PC-3 (cell line): ENCODE results near the gene G3BP2. TPM values are rescaled to one million over a fixed set of nuclear protein-coding genes. Genes with fewer than 3 reads are reported as not detected.

ENCODE experiments used
- ATAC-seq: fragments of 200-7000 bp; cut with Tn5 transposase; 2 replicates; pipeline ENCODE4 v1.9.1; 2020; ENCODE audit warnings: mild to moderate bottlenecking, moderate library complexity
- BruUV-seq: library from RNA; stranded (reverse); fragments of 400-500 nt; replicated peaks from 2 replicates; lab custom pipeline; 2021; lab: Mats Ljungman, UMichigan
- CTCF ChIA-PET: fragments of 300-600 bp; sonication (Branson Sonifier 250); formaldehyde crosslinking; loops from one replicate; lab custom pipeline; 2022; ENCODE audit warnings: antibody characterized with exemption; lab: Charles Lee
- POLR2A ChIA-PET: fragments of 300-600 bp; sonication (Branson Sonifier 250); formaldehyde crosslinking; loops from one replicate; lab custom pipeline; 2022; ENCODE audit warnings: antibody characterized with exemption; ENCODE audit not compliant: unreplicated experiment; lab: Charles Lee
- DNase-seq: peaks from one replicate; pipeline ENCODE4 v3.0.0-alpha.2; 2015
- H2AFZ ChIP-seq: fragments of 300-600 bp; sonication (generic); 2 replicates; pipeline ENCODE4 v1.6.0; 2016; ENCODE audit warnings: antibody characterized with exemption, low read length
- H3F3A ChIP-seq: fragments of 300-600 bp; sonication (generic); one replicate; pipeline ENCODE4 v1.6.0; 2017; ENCODE audit warnings: antibody characterized with exemption, low read length, control low read depth, mild to moderate bottlenecking; ENCODE audit not compliant: unreplicated experiment
- H3K27ac ChIP-seq: fragments of 300-600 bp; sonication (generic); 2 replicates; pipeline ENCODE4 v1.5.1; 2016; ENCODE audit warnings: mild to moderate bottlenecking, low read length
- H3K27me3 ChIP-seq: fragments of 300-600 bp; sonication (generic); 2 replicates; pipeline ENCODE4 v1.6.1; 2016; ENCODE audit warnings: low read length, mixed read lengths
- H3K36me3 ChIP-seq: fragments of 300-600 bp; sonication (generic); 2 replicates; pipeline ENCODE4 v1.6.1; 2016; ENCODE audit warnings: low read depth, mixed run types, low read length, mixed read lengths
- H3K4me1 ChIP-seq: fragments of 300-600 bp; sonication (generic); 2 replicates; pipeline ENCODE4 v1.5.1; 2016; ENCODE audit warnings: low read length; ENCODE audit not compliant: insufficient read depth
- H3K4me2 ChIP-seq: fragments of 300-600 bp; sonication (generic); 2 replicates; pipeline ENCODE4 v1.6.0; 2016; ENCODE audit warnings: low read length
- H3K4me3 ChIP-seq: fragments of 300-600 bp; sonication (generic); 2 replicates; pipeline ENCODE4 v1.5.1; 2016; ENCODE audit warnings: mild to moderate bottlenecking, low read length, mixed read lengths
- H3K79me2 ChIP-seq: fragments of 300-600 bp; sonication (generic); 2 replicates; pipeline ENCODE4 v1.6.1; 2017; ENCODE audit warnings: low read length, mixed read lengths
- H3K9ac ChIP-seq: fragments of 300-600 bp; sonication (generic); 2 replicates; pipeline ENCODE4 v1.6.0; 2016; ENCODE audit warnings: mild to moderate bottlenecking, low read length
- H3K9me2 ChIP-seq: fragments of 300-600 bp; sonication (generic); replicated peaks from 2 replicates; pipeline ENCODE4 v1.6.1; 2016; ENCODE audit warnings: mixed run types, low read length, mixed read lengths
- H3K9me3 ChIP-seq: fragments of 300-600 bp; sonication (generic); 2 replicates; pipeline ENCODE4 v1.6.1; 2016; ENCODE audit warnings: low read length, mixed read lengths
- H4K20me1 ChIP-seq: fragments of 300-600 bp; sonication (generic); 2 replicates; pipeline ENCODE4 v1.6.1; 2016; ENCODE audit warnings: low read length, mixed read lengths
- EZH2 ChIP-seq: fragments of 300-600 bp; sonication (generic); IDR thresholded peaks from one replicate; pipeline ENCODE4 v1.6.1; 2017; ENCODE audit warnings: antibody characterized with exemption, mild to moderate bottlenecking, low read length; ENCODE audit not compliant: unreplicated experiment
- EZH2phosphoT487 ChIP-seq: fragments of 300-600 bp; sonication (generic); IDR thresholded peaks from 2 replicates; pipeline ENCODE4 v1.6.1; 2018; ENCODE audit warnings: mild to moderate bottlenecking, antibody characterized with exemption, low read length, borderline replicate concordance
- intact Hi-C: fragments of 100-400 bp; cut with micrococcal nuclease; formaldehyde crosslinking; loops from 2 replicates; pipeline ENCODE4 v1.9.0; 2023
- total RNA-seq: library from RNA; depleted of rRNA; stranded (reverse); fragments of >200 nt; gene quantifications from 2 replicates; pipeline ENCODE4 v1.2.3, GENCODE V29; 2014
- TF ChIP-seq, protein P1 (sequence below): fragments of 300-600 bp; sonication (generic); conservative IDR thresholded peaks from 2 replicates; pipeline ENCODE4 v1.5.1; 2017; ENCODE audit warnings: antibody characterized with exemption, low read depth, mild to moderate bottlenecking, low read length

The G3BP2 gene
- total RNA-seq, 1 experiment from 2014 or later = 68.7 TPM

DNA sequence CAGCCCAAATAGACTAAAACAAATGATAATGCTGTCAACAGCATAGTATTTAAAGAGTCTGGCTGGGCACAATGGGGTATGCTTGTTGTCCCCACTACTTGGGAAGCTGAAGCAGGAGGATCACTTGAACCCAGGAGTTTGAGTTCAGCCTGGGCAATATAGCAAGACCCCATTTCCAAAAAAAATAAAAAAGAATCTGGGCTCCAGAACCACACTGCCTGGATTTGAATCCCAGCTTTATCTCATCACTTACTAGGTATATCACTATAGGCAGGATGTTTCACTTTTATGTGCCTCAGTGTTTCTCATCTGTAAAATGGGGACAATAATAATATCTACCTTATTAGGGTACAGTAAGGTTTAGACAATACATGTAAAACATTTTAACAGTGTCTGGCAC lies 5.3 kb upstream of the G3BP2 start:
- H4K20me1 ChIP-seq = no peaks in the 10 kb centered on the region
- H3K9me2 ChIP-seq = no peaks in the 10 kb centered on the region
- no peak for ATAC-seq
- ChIA-PET CTCF (no interaction called here), POLR2A (no interaction called here)
- H3K27me3 ChIP-seq = no peaks in the 10 kb centered on the region
- H3F3A ChIP-seq = peaks cover 5% of the 10 kb centered on the region
- TF ChIP-seq EZH2phosphoT487 (no peak), EZH2 (no peak)
- TF ChIP-seq, protein P1, sequence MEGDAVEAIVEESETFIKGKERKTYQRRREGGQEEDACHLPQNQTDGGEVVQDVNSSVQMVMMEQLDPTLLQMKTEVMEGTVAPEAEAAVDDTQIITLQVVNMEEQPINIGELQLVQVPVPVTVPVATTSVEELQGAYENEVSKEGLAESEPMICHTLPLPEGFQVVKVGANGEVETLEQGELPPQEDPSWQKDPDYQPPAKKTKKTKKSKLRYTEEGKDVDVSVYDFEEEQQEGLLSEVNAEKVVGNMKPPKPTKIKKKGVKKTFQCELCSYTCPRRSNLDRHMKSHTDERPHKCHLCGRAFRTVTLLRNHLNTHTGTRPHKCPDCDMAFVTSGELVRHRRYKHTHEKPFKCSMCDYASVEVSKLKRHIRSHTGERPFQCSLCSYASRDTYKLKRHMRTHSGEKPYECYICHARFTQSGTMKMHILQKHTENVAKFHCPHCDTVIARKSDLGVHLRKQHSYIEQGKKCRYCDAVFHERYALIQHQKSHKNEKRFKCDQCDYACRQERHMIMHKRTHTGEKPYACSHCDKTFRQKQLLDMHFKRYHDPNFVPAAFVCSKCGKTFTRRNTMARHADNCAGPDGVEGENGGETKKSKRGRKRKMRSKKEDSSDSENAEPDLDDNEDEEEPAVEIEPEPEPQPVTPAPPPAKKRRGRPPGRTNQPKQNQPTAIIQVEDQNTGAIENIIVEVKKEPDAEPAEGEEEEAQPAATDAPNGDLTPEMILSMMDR = no peak
- no peaks in the 10 kb centered on the region for H3K79me2 ChIP-seq
- H3K27ac ChIP-seq = no peak overlapping the region
- DNase-seq = no peak
- H3K9ac ChIP-seq = no peak overlapping the region
- no peaks in the 10 kb centered on the region for H3K36me3 ChIP-seq
- no peaks in the 10 kb centered on the region for H3K9me3 ChIP-seq
- H3K4me1 ChIP-seq = peaks cover 8% of the 10 kb centered on the region
- intact Hi-C loops = no loop called here
- H2AFZ ChIP-seq = no peak overlapping the region
- H3K4me3 ChIP-seq = no peak overlapping the region
- no TSS peak for BruUV-seq
- H3K4me2 ChIP-seq = no peak overlapping the region

DNA sequence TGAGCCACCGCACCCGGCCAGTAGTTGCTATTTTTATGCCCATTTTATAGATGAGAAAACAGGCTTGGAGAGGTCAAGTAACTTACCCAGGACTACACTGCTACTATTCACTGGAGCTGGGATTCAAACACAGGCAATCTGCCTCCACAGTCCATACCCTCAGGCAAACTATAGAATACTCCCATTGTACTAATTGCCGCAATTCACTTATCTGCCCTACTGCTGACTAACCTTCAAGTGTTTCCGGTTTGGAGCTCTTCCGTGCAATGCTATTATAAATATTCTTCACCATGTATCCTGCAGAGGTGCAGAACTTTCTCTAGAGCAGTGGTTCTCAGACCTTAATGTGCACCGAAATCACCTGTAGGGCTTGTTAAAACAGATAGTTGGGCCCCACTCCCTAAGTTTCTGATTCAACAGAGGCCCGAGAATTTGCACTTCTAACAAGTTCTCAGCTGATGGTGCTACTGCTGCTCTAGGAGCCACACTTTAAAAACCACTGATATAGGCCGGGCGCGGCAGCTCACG lies 1.9 kb upstream of the G3BP2 start:
- Histone ChIP-seq H3F3A (peaks cover 5% of the 10 kb centered on the region), H3K36me3 (no peaks in the 10 kb centered on the region), H4K20me1 (peaks cover 24% of the 10 kb centered on the region), H2AFZ (no peak overlapping the region), H3K4me2 (no peak overlapping the region), H3K79me2 (peaks cover 31% of the 10 kb centered on the region), H3K4me1 (peaks cover 20% of the 10 kb centered on the region), H3K9me2 (no peaks in the 10 kb centered on the region), H3K4me3 (no peak overlapping the region), H3K9me3 (no peaks in the 10 kb centered on the region), H3K27me3 (no peaks in the 10 kb centered on the region), H3K9ac (no peak overlapping the region), H3K27ac (no peak overlapping the region)
- ChIA-PET POLR2A (no interaction called here), CTCF (no interaction called here)
- TF ChIP-seq, protein P1 = no peak
- TF ChIP-seq EZH2 = no peak
- TF ChIP-seq EZH2phosphoT487 = no peak
- BruUV-seq = no TSS peak
- DNase-seq (no peak), ATAC-seq (no peak)
- intact Hi-C loops = no loop called here

DNA sequence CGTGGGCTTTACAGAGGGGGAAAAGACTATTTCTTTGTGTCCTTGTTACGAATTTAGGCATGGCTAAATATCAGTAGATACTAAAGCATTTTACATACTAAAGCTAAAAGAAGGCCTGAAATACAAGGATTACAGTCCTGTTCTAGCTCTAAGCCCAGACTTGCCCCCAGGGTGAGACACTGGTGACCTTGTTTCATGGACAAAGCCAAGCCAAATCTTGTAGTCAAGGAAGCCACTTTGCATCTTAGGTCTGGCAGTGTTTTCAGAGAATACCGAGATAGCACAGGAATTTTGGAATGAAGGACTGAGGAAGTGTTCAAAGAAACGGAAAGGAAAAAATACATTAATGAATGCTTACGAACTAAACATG lies 733 bp upstream of the G3BP2 start:
- DNase-seq (no peak), ATAC-seq (no peak)
- H3K9me3 ChIP-seq = no peaks in the 10 kb centered on the region
- H3K4me3 ChIP-seq = peak overlapping the region; percentile 100
- H3K27ac ChIP-seq = peak overlapping the region; percentile 71
- ChIA-PET CTCF (interaction anchor here (1.0 kb wide), 1 partner anchor 50 kb away, joined by 8 read pairs; the partner anchor contains the start of gene USO1), POLR2A (interaction anchor here (2.7 kb wide), 1 partner anchor 50 kb away, joined by 15 read pairs; the partner anchor contains the start of gene USO1)
- no peaks in the 10 kb centered on the region for H3K9me2 ChIP-seq
- H3F3A ChIP-seq = peaks cover 5% of the 10 kb centered on the region
- H3K79me2 ChIP-seq = peaks cover 43% of the 10 kb centered on the region
- H3K27me3 ChIP-seq = no peaks in the 10 kb centered on the region
- peaks cover 35% of the 10 kb centered on the region for H4K20me1 ChIP-seq
- no peaks in the 10 kb centered on the region for H3K36me3 ChIP-seq
- H3K4me1 ChIP-seq = peaks cover 20% of the 10 kb centered on the region
- intact Hi-C loops = loop anchor here (1.0 kb wide), 2 partner anchors 50 to 160 kb away; partner anchors contain the start of genes RCHY1, THAP6 and USO1
- peak overlapping the region; percentile 94 for H3K9ac ChIP-seq
- peak overlapping the region; percentile 96 for H3K4me2 ChIP-seq
- H2AFZ ChIP-seq = peak overlapping the region; percentile 85
- BruUV-seq = no TSS peak
- TF ChIP-seq EZH2 (no peak), EZH2phosphoT487 (no peak)
- TF ChIP-seq, protein P1 = no peak
